Kidney (tissue), 22 donors: ENCODE results near the gene SPATA9. TPM values are rescaled to one million over a fixed set of nuclear protein-coding genes. Genes with fewer than 3 reads are reported as not detected.
A peak's percentile ranks its signal among the peaks of the same experiment; 100 is the strongest.

Experiments
- DNase-seq, 5 donors: peaks; one replicate each; pipeline ENCODE4 v3.0.0-alpha.2; 2013 to 2020
- FAIRE-seq: peaks from 2 replicates; lab custom pipeline; 2012; peaks lifted over from hg19 to GRCh38; lab: Jason Lieb, UNC
- H3K27ac ChIP-seq, 2 donors: one replicate each; pipeline ENCODE4 v1.7.0; 2013; ENCODE audit warnings: low read depth in 2 of 2, low read length in 2 of 2, inconsistent platforms in 1 of 2
- H3K27me3 ChIP-seq: one replicate; pipeline ENCODE4 v1.7.1; 2013; ENCODE audit warnings: low read length, inconsistent platforms; ENCODE audit not compliant: control insufficient read depth, insufficient read depth
- H3K36me3 ChIP-seq, 3 donors: one replicate each; pipeline versions ENCODE4 v1.7.0 to v1.7.1; 2013; ENCODE audit warnings: low read length in 3 of 3, control low read depth in 1 of 3, inconsistent platforms in 1 of 3; ENCODE audit not compliant: insufficient read depth in 3 of 3, control insufficient read depth in 2 of 3
- H3K4me1 ChIP-seq, 3 donors: one replicate each; pipeline versions ENCODE4 v1.7.0 to v1.7.1; 2013; ENCODE audit warnings: low read length in 3 of 3, inconsistent platforms in 1 of 3, low read depth in 1 of 3; ENCODE audit not compliant: control insufficient read depth in 2 of 3, insufficient read depth in 2 of 3
- H3K4me3 ChIP-seq, 3 donors: one replicate each; pipeline versions ENCODE4 v1.7.0 to v1.8.1; 2013; ENCODE audit warnings: low read length in 3 of 3, control low read depth in 1 of 3, inconsistent platforms in 1 of 3
- H3K9ac ChIP-seq, 3 donors: one replicate each; pipeline versions ENCODE4 v1.7.0 to v1.7.1; 2013; ENCODE audit warnings: low read length in 3 of 3, control low read depth in 1 of 3, inconsistent platforms in 1 of 3
- H3K9me3 ChIP-seq, 3 donors: one replicate each; pipeline versions ENCODE4 v1.7.0 to v1.7.1; 2013; ENCODE audit warnings: low read length in 3 of 3, control low read depth in 1 of 3, inconsistent platforms in 1 of 3; ENCODE audit not compliant: control insufficient read depth in 2 of 3, insufficient read depth in 1 of 3
- CTCF ChIP-seq: IDR thresholded peaks from 3 replicates; pipeline ENCODE4 v1.5.1; 2012; ENCODE audit warnings: mild to moderate bottlenecking, moderate library complexity, borderline replicate concordance; ENCODE audit not compliant: insufficient read depth; ENCODE audit errors: extremely low read depth
- intact Hi-C: fragments of 100-400 bp; cut with DNase I; formaldehyde crosslinking; loops from one replicate; pipeline ENCODE4 v1.11.1; 2022
- long read RNA-seq, 10 donors: library from polyadenylated mRNA in 1 of 10; unstranded in 1 of 10; transcript quantifications; one replicate each; pipeline ENCODE4 v2.0.0 and lab custom pipeline, GENCODE V29; 2021 to 2026
- polyA plus RNA-seq: library from polyadenylated mRNA; stranded (reverse); fragments of 350-450 nt; fragmentation: Illumina TruSeq; extraction: RNeasy Lipid Tissue Mini Kit (QIAGEN cat#74804); gene quantifications from one replicate; pipeline ENCODE4 v1.2.3, GENCODE V29; 2014; ENCODE audit warnings: low read depth, low replicate concordance; ENCODE audit not compliant: insufficient read depth
- total RNA-seq: library from RNA; stranded (reverse); fragmentation: NEBNext Ultra II Directional; extraction: Animal tissue kit (Norgen Biotek cat#: 25700); gene quantifications from one replicate; pipeline ENCODE4 v1.2.1, GENCODE V29; 2021
- donor health status: control.
- donor health status: control.
- donor health status: control.
- donor health status: control.
- donor health status: control.
- donor health status: DM: yes; HTN: yes; CAD: no.
- donor health status: Normal renal cell carcinoma (clear cell type).

The SPATA9 gene
- total RNA-seq = 1.0 TPM
- 1.1 TPM for polyA plus RNA-seq
- long read RNA-seq, donor 1 = 0 reads
- long read RNA-seq, donor 2 = 0 reads
- long read RNA-seq, donor 3 = 0 reads
- long read RNA-seq, donor 4 = 0 reads
- long read RNA-seq, donor 5 = 0 reads
- long read RNA-seq, donor 6 = 0 reads
- long read RNA-seq, donor 7 = 0 reads
- long read RNA-seq, donor 8 = 0 reads
- long read RNA-seq, donor 9 = 0 reads
- long read RNA-seq, donor 10 = 0 reads

- DNase-seq = no peak
- H3K4me1 ChIP-seq = no peaks in the 10 kb centered on the region
- no peak within 1 kb of the TSS for H3K9ac ChIP-seq
- no peaks in the 10 kb centered on the region for H3K9me3 ChIP-seq
- no peak within 1 kb of the TSS for H3K27ac ChIP-seq
- H3K36me3 ChIP-seq = no peaks in the 10 kb centered on the region
- intact Hi-C loops = no loop called here
- H3K27me3 ChIP-seq = no peaks in the 10 kb centered on the region
- H3K4me3 ChIP-seq = no peak within 1 kb of the TSS
- TF ChIP-seq CTCF = no peak
- no peak for FAIRE-seq
Measured at GRCh38 chr5:95682891-95683290, at the start of gene SPATA9. Gene SPATA9 (minus strand): TSS chr5:95682991. CDS start chr5:95682854, 137 bp downstream.

- H3K27me3 ChIP-seq = no peaks in the 10 kb centered on the region
- FAIRE-seq = no peak
- H3K4me3 ChIP-seq = peak overlapping the region; percentile 82 to 86 (median 83)
- H3K4me1 ChIP-seq = peaks cover 5 to 15% (median 11%) of the 10 kb centered on the region in 3 donors
- DNase-seq = peak; percentile 68 to 87 (median 78)
- intact Hi-C loops = no loop called here
- peak overlapping the region; percentile 75 to 87 (median 80) for H3K9ac ChIP-seq
- no peaks in the 10 kb centered on the region for H3K9me3 ChIP-seq
- no peaks in the 10 kb centered on the region for H3K36me3 ChIP-seq
- TF ChIP-seq CTCF = no peak
- peak overlapping the region; percentile 84 to 87 for H3K27ac ChIP-seq
Measured at GRCh38 chr5:95731571-95732554, 49.1 kb upstream of the SPATA9 start.

- no peak for FAIRE-seq
- no peak for TF ChIP-seq CTCF
- peak; percentile 94 to 96 (median 95) for DNase-seq
- H3K4me1 ChIP-seq = peaks cover 8 to 15% (median 11%) of the 10 kb centered on the region in 3 donors
- H3K9ac ChIP-seq = peak within 1 kb of the TSS; percentile 75 to 87 (median 80)
- no peaks in the 10 kb centered on the region for H3K36me3 ChIP-seq
- intact Hi-C loops = no loop called here
- H3K9me3 ChIP-seq = no peaks in the 10 kb centered on the region
- peak within 1 kb of the TSS; percentile 84 to 87 for H3K27ac ChIP-seq
- H3K27me3 ChIP-seq = no peaks in the 10 kb centered on the region
- peak within 1 kb of the TSS; percentile 82 to 86 (median 83) for H3K4me3 ChIP-seq
Measured at GRCh38 chr5:95730730-95731570, 48.2 kb upstream of the SPATA9 start, which contains the start of gene RHOBTB3. Gene RHOBTB3 (plus strand): TSS chr5:95731336. CDS start chr5:95731683, 347 bp downstream.
